Measurements from ENCODE around the gene RAB33B.

Gene RAB33B

DNA sequence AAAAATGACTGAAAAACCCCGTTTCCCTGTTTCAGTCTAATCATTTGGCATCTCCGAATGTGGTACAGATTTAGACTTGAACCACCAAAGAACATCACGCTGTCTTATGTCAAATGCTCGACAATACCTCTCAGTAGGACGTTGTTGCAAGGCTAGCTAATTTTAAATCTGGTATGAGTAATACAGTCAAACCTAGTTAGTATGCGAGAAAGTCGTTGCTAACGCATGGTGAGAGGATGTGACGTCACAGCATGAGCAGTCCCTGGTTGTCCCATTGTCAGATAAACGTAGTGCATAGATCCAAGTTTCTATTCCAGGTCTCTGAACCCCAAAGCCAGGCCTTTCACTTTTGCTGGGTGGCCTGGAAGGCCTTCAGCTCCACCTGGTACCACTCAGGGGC lies 57.4 kb downstream of the RAB33B start:
- no peak for DNase-seq

DNA sequence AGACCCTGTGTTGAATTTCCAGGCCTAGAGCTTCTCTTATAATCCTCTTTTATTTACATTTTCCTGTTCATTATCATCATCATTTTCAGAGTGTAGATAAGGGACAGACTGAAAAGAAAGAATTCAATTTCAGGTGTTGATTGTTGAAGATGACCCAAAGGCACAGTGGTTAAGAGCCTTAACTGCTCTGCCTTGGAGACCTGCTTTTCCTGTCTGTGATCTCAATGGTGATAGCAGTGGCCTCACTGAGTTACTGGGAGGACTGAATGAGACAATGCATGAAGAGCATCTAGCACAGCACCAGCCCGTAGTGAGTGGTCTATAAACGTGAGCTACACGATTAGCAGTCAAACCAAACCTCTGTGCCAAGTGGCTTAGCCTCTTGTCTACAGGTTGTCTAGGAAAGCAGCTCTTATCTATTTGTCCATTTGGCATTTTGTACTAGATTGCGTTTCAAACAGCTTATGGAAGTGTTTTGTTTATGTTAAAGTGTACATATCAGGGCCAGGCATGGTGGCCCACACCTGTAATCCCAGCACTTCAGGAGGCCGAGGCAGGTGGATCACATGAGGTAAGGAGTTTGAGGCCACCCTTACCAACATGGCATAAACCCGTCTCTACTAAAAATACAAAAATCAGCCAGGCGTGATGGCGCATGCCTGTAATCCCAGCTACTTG lies 60.6 kb downstream of the RAB33B start:
- DNase-seq: no peak

DNA sequence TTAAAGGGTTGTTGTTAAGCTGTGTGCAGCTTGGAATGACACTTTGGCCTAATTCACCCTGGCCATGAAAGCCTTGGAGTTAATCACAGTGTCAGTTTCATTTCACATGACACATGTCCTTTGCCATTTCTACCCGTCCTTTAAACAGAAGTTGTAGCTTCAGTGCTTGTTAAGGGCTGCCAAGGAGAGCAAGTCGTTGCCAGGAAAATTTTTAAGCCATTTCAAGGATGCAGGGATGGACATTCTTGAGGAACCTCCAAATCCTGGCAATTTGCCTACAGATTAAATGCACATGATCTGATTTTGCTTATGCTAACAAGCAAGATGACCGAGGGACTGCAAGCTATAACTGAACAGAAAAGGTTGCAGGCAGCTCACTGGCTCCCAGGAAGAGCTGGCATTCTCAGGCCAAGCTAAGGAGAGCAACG lies 61.6 kb downstream of the RAB33B start:
- no peak for DNase-seq

DNA sequence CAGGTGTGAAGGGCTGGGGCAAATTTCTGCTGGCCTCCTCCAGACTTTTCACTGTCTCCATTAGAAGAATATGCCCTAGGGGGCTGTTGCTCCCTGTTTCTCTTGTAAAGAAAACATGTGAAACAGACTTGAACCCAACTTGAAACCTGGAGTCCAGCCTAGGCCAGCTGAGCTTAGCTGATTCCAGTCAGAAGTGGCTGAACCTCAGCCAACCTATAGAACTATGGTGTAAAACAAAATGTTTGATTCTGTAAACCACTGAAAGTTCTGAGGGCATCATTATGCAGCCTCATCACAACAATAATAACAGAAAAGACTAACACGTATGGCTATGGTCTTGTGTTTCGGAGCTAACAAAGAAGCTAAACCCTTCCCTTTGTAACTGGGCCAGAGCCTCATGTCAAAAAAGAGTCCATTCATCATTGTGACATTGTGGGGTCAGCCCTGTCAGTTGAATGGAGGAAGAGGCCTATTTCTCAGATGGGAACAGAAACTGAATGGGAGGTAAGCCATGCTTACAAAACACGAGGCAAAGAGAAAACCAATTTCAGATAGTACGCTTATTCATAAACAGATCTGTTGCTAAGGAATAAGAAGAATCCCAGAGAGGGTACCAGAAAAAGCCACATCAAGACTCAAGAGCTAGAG lies 68.0 kb downstream of the RAB33B start:
- no peak for DNase-seq

DNA sequence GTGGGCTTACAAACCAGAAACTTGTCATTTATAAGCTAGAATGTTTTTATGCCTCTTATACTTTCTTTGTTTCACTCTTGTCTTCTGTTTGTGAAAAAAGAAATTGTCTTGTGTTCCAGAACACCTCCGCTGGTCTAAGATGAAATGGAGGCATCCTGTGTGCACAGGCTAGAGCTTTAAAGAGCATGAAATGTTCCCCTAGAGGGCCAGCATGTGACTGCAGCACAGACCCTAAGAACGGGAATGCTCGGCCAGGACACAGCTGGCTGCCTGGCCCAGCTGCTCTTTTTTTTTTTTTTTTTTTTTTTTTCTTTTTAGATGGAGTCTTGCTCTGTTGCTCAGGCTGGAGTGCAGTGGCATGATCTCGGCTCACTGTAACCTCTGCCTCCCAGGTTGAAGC lies 68.5 kb downstream of the RAB33B start:
- no peak for DNase-seq

DNA sequence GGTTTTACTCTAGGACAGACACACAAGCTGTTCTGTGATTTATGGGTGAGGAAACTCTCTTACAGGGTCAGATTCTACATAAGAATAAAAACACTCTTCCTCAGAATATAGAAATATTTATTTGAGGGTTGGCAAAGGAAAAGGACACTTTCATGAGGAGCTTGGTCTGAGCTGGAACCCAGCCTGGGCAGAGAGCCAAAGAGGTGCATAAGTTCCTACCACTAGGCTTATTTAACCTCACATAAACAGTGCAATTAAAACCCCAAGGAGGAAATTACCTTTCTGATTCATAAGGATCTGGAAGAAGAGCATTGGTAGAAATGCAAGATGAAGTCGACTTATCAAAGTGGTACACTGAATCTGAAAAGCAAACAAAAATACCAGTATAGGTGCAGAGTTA lies 69.2 kb downstream of the RAB33B start:
- no peak for DNase-seq

DNA sequence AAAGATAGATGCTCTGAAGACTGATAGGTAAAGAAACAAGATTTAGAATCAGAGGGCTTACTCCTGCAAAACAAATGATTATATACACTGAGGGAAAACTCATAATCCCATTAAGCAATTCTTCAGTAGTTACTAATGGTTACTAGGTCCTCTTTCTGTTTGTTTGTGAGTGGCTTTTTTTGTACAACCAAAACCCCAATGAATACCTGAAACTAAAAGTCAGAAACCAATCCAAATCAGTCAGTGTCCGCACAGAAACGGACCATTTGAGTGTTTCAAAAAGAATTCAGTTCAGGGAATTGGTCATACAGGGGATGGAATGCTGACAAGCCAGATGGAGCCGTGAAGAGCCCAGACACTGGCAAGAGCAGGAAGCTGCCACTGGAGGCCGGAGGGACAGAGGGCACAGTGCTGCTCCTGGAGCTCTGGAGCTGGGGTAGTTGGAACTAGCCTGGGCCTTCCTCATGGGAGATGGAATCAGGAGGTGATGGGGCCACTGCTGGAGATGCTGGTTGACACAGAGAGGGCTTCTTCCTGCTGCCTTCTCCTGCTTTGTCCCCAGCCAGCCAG lies 70.2 kb downstream of the RAB33B start:
- no peak for DNase-seq

DNA sequence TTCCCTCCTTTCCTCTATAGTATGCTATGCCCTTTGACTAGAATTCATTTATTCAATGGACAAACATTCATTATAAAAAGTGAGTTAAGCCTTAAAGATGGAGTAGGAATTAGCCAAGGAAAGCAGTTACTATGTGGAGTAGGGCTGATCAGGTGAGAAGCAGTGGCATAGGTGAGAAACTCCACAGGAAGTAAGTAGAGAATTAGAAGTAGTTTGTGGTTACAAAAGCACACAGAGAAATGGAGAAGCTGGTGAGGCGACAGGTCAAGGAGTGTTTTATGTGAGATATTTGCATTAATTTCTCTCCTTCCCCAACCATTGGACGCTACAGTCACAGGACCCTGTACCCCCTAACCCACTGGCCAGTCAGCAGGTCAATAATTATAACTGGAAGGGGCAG lies 71.5 kb downstream of the RAB33B start:
- no peak for DNase-seq
